K562 (cell line): ENCODE results near the gene HDAC7. TPM values are rescaled to one million over a fixed set of nuclear protein-coding genes. Genes with fewer than 3 reads are reported as not detected.

Experiments used
- ATAC-seq: fragments of 200-7000 bp; cut with Tn5 transposase; 3 replicates; pipeline ENCODE4 v1.9.1; 2020; ENCODE audit warnings: moderate library complexity
- BruUV-seq: library from RNA; stranded (reverse); fragments of 400-500 nt; replicated peaks from 2 replicates; lab custom pipeline; 2021; lab: Mats Ljungman, UMichigan
- CTCF ChIA-PET: fragments of 300-600 bp; formaldehyde crosslinking; extraction: SDS; loops from one replicate; lab custom pipeline; 2021; ENCODE audit warnings: low intra/inter-chr PET ratio; lab: Yijun Ruan, JAX
- POLR2A ChIA-PET: fragments of 300-600, 350-650 bp; sonication (Branson Sonifier 250); formaldehyde crosslinking; extraction: SDS; loops from one replicate; lab custom pipeline; 2021; ENCODE audit warnings: antibody characterized with exemption, inconsistent platforms; lab: Yijun Ruan, JAX
- DNase-seq, 4 experiments: peaks; one replicate each; pipeline versions ENCODE4 v3.0.0 to v3.0.0-alpha.2; 2011 to 2018; ENCODE audit warnings: low spot score in 3 of 4, mixed read lengths in 3 of 4; ENCODE audit errors: extremely low read depth in 1 of 4
- FAIRE-seq: peaks from 2 replicates; lab custom pipeline; 2011; peaks lifted over from hg19 to GRCh38; lab: Jason Lieb, UNC
- H2AFZ ChIP-seq: 2 replicates; pipeline ENCODE4 v1.6.0; 2011; ENCODE audit warnings: low read depth, low read length, control low read depth, inconsistent platforms
- H3K27ac ChIP-seq: fragments of 200-600 bp; 3 replicates; pipeline ENCODE4 v1.8.0; 2011; ENCODE audit warnings: low read depth, mild to moderate bottlenecking, control low read depth, inconsistent platforms, low read length, moderate library complexity, mixed read lengths; ENCODE audit errors: extremely low read depth
- H3K27me3 ChIP-seq, 2 experiments: fragments of 300-600 bp in 1 of 2; 2 replicates in 1 of 2; 3 replicates in 1 of 2; pipeline versions ENCODE4 v1.6.0 to v1.8.0; 2011; ENCODE audit warnings: inconsistent platforms in 2 of 2, low read length in 2 of 2, mild to moderate bottlenecking in 1 of 2, mixed read lengths in 1 of 2, moderate library complexity in 1 of 2; ENCODE audit not compliant: control insufficient read depth in 2 of 2, insufficient read depth in 2 of 2
- H3K36me3 ChIP-seq: fragments of 300-600 bp; 3 replicates; pipeline ENCODE4 v1.8.0; 2011; ENCODE audit warnings: mild to moderate bottlenecking, low read length, inconsistent platforms; ENCODE audit not compliant: control insufficient read depth, insufficient read depth
- H3K4me1 ChIP-seq, 2 experiments: fragments of 200-600 bp in 1 of 2; replicated peaks in 1 of 2; 2 replicates in 1 of 2; 3 replicates in 1 of 2; pipeline versions ENCODE4 v1.5.1 to v1.8.0; 2011; ENCODE audit warnings: inconsistent platforms in 2 of 2, low read length in 2 of 2, mild to moderate bottlenecking in 1 of 2, mixed read lengths in 1 of 2, moderate library complexity in 1 of 2; ENCODE audit not compliant: control insufficient read depth in 2 of 2, insufficient read depth in 2 of 2
- H3K4me2 ChIP-seq: 2 replicates; pipeline ENCODE4 v1.6.1; 2011; ENCODE audit warnings: low read length, control low read depth, inconsistent platforms, mixed read lengths; ENCODE audit not compliant: insufficient read depth
- H3K4me3 ChIP-seq: fragments of 200-600 bp; sonication (generic), shearing (Covaris generic); 2 replicates; pipeline ENCODE4 v1.5.1; 2016; ENCODE audit warnings: control low read depth, inconsistent platforms
- H3K79me2 ChIP-seq: fragments of 200-600 bp; 3 replicates; pipeline ENCODE4 v1.8.0; 2011; ENCODE audit warnings: low read length, inconsistent platforms; ENCODE audit not compliant: control insufficient read depth, insufficient read depth
- H3K9ac ChIP-seq, 2 experiments: 2 replicates each; pipeline versions ENCODE4 v1.6.0 to v1.6.1; 2011; ENCODE audit warnings: low read depth in 2 of 2, low read length in 2 of 2, control low read depth in 1 of 2, inconsistent platforms in 1 of 2, mild to moderate bottlenecking in 1 of 2, mixed read lengths in 1 of 2; ENCODE audit not compliant: insufficient read depth in 1 of 2
- H3K9me1 ChIP-seq: one replicate; pipeline ENCODE4 v1.6.0; 2011; ENCODE audit warnings: inconsistent platforms, mild to moderate bottlenecking, low read length, moderate library complexity; ENCODE audit not compliant: control insufficient read depth, insufficient read depth
- H3K9me3 ChIP-seq: replicated peaks from 2 replicates; pipeline ENCODE4 v1.5.1; 2011; ENCODE audit warnings: low read depth, low read length, inconsistent platforms; ENCODE audit not compliant: control insufficient read depth, insufficient read depth
- H4K20me1 ChIP-seq: replicated peaks from 2 replicates; pipeline ENCODE4 v1.6.1; 2011; ENCODE audit warnings: low read length, inconsistent platforms, mixed read lengths; ENCODE audit not compliant: control insufficient read depth, insufficient read depth
- DACH1 ChIP-seq: fragments of 450-650 bp; IDR thresholded peaks from 2 replicates; pipeline ENCODE4 v1.6.1; 2018; ENCODE audit not compliant: partially characterized antibody
- DDX20 ChIP-seq: fragments of 450-650 bp; IDR thresholded peaks from 2 replicates; pipeline ENCODE4 v1.6.1; 2016; ENCODE audit warnings: missing genetic modification characterization, low read depth, mild to moderate bottlenecking, missing compliant biosample characterization, moderate library complexity
- HCFC1 ChIP-seq: IDR thresholded peaks from 2 replicates; pipeline ENCODE4 v1.6.1; 2012; ENCODE audit warnings: low read depth, low read length, improper control_type of control experiment
- KDM5B ChIP-seq: fragments of 200-600 bp; sonication (generic); IDR thresholded peaks from 2 replicates; pipeline ENCODE4 v1.6.1; 2012; ENCODE audit warnings: low read depth, mild to moderate bottlenecking, moderate library complexity, low read length, control low read depth, inconsistent platforms; ENCODE audit not compliant: insufficient replicate concordance
- NEUROD1 ChIP-seq: fragments of 150-350 bp; IDR thresholded peaks from 2 replicates; pipeline ENCODE4 v1.6.1; 2014; ENCODE audit warnings: borderline replicate concordance, low read length, low read depth; ENCODE audit not compliant: partially characterized antibody
- POLR2G ChIP-seq: fragments of 200-400 bp; formaldehyde crosslinking; IDR thresholded peaks from 2 replicates; pipeline ENCODE4 v1.6.1; 2017; ENCODE audit warnings: low read depth, mild to moderate bottlenecking, antibody characterized with exemption, low read length, moderate library complexity
- ZNF165 ChIP-seq: fragments of 250-450 bp; sonication (Bioruptor Pico); IDR thresholded peaks from 2 replicates; pipeline ENCODE4 v1.4.0; 2020; ENCODE audit warnings: borderline replicate concordance
- WGBS: fragments of 100-300 bp; shearing (Covaris generic); methylation state at CpG from one replicate; pipeline ENCODE4 v1.1.6; 2016; ENCODE audit warnings: low coverage, mixed read lengths; ENCODE audit not compliant: insufficient coverage; ENCODE audit errors: missing lambda C conversion rate; 5-methylcytosine and 5-hydroxymethylcytosine counted together
- in situ Hi-C: fragments of 300-500 bp; cut with MboI; formaldehyde crosslinking; loops from 4 replicates; pipeline ENCODE4 v1.15.0; 2018; ENCODE audit warnings: inconsistent platforms, mixed read lengths
- intact Hi-C: fragments of 100-400 bp; cut with micrococcal nuclease; formaldehyde crosslinking; loops from 2 replicates; pipeline ENCODE4 v1.14.2; 2022
- polyA plus RNA-seq, 8 experiments: library from polyadenylated mRNA; depleted of rRNA in 4 of 8; stranded (reverse) in 5 of 8; unstranded in 3 of 8; fragments of >200 nt; fragmentation: Nextera tagmentation in 2 of 8; fragmentation: Illumina TruSeq in 1 of 8; extraction: Ambion mirVana in 2 of 8; extraction: Trizol in 1 of 8; gene quantifications; 2 replicates each; pipeline versions ENCODE4 v1.2.1 to v1.2.3, GENCODE V29; 2011 to 2014; ENCODE audit warnings: inconsistent platforms in 1 of 8, missing spikeins in 1 of 8
- total RNA-seq, 7 experiments: library from RNA; depleted of rRNA in 6 of 7; stranded (reverse); fragments of >200 nt in 6 of 7; fragmentation: Illumina TruSeq in 2 of 7; extraction: Trizol in 2 of 7; gene quantifications; 2 replicates each; pipeline versions ENCODE4 v1.2.1 to v1.2.3, GENCODE V29; 2011 to 2021; ENCODE audit warnings: low replicate concordance in 1 of 7
- TF ChIP-seq, protein P1 (sequence below): fragments of 250-450 bp; sonication (Bioruptor Pico); IDR thresholded peaks from 2 replicates; pipeline ENCODE4 v1.5.0; 2020; ENCODE audit warnings: mild to moderate bottlenecking, borderline replicate concordance

Gene HDAC7
- total and polyA plus RNA-seq, 9 of the 15 experiments (the other 6 are each of a cell fraction or from before 2014, with no cell fraction given): 2.5 to 129 (median 31.1) TPM

DNA sequence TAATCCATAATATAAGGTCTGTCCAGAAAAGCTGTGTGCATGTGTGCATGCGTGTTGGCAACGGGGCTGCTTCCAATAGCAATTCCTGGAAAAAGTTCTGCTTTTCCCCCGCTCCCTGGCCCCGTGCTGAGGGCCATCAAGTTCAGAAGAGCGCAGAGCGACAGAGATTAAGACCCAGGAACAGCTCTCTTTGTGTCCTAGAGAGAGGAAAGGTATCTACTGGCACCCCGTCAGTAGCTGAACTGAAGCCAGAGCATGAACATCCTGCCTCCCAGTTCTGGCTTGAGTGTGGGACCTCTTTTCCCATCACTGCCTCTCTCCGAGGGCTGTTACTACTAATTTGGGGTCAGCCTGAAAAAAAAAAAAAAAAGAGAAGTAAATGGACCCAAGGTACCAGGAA is 15.5 kb downstream of the HDAC7 start:
- no peak for FAIRE-seq

DNA sequence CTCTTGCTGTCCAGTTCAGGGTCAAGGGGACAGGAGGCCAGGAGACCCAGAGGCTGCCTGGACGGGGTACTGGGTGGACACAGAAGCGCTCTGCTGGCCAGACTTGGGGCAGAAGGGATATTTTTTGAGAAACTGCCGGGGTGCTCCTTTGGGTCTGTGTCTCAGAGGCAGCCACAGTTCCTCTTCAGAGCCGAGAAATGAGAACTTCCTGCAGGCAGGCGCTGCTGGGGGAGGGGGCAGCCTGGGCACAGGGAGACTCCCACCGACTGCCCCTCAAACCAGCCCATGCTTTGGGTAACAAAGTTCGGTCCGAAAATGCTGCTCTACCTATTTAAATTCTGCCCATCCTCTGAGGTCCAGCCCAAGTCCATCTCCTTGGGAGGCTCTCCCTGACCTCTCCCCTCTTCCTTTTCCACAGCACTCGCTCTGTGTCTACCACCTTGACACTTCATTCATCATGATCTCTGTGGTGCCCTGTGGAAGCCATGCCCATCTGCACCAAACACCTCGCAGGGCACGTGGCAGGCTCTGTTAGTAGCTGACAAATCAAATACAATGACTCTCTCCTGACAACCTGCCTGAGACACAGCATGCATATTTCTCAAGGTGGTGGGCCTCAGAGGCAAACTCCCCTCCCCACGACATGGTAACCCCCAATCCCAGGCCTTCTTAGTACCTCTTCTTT is 16.4 kb downstream of the HDAC7 start:
- H3K27me3 ChIP-seq: no peaks in the 10 kb centered on the region
- H3K79me2 ChIP-seq: peaks cover 94% of the 10 kb centered on the region
- no peak overlapping the region for H3K4me3 ChIP-seq
- peak overlapping the region in 1 of 2 experiments; percentile 74; a peak in 2 of 4 replicates for H3K9ac ChIP-seq
- H4K20me1 ChIP-seq: peaks cover 9% of the 10 kb centered on the region; the same call in 1 of the 2 replicates
- peaks cover 5% of the 10 kb centered on the region for H3K9me1 ChIP-seq
- ChIA-PET POLR2A (no interaction called here), CTCF (no interaction called here)
- no peak for DNase-seq
- intact Hi-C loops (no loop called here), in situ Hi-C loops (no loop called here)
- no peak overlapping the region for H3K4me2 ChIP-seq
- no peak for ATAC-seq
- no peak overlapping the region for H2AFZ ChIP-seq
- FAIRE-seq: peak; percentile 15
- 71% methylated on average over 10 of the region's 12 CpGs for WGBS
- H3K9me3 ChIP-seq: no peaks in the 10 kb centered on the region
- H3K4me1 ChIP-seq: peaks cover 15 to 54% of the 10 kb centered on the region in 2 experiments
- H3K27ac ChIP-seq: no peak overlapping the region
- TF ChIP-seq, protein P1, sequence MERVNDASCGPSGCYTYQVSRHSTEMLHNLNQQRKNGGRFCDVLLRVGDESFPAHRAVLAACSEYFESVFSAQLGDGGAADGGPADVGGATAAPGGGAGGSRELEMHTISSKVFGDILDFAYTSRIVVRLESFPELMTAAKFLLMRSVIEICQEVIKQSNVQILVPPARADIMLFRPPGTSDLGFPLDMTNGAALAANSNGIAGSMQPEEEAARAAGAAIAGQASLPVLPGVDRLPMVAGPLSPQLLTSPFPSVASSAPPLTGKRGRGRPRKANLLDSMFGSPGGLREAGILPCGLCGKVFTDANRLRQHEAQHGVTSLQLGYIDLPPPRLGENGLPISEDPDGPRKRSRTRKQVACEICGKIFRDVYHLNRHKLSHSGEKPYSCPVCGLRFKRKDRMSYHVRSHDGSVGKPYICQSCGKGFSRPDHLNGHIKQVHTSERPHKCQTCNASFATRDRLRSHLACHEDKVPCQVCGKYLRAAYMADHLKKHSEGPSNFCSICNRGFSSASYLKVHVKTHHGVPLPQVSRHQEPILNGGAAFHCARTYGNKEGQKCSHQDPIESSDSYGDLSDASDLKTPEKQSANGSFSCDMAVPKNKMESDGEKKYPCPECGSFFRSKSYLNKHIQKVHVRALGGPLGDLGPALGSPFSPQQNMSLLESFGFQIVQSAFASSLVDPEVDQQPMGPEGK: no peak
- TF ChIP-seq POLR2G: 0 out of 2 replicates have a peak, but pooled peaks have one; percentile 11
- H3K36me3 ChIP-seq: peaks cover 82% of the 10 kb centered on the region; the same call in 2 of the 3 replicates
- BruUV-seq: no TSS peak

More for the DNA sequence above, 15.5 kb downstream of the HDAC7 start:
- POLR2A ChIA-PET: interaction anchor here (0.5 to 2.5 kb wide), 4 partner anchors 11 to 383 kb away, joined by 3 to 8 read pairs (median 3); partner anchors contain the start of gene HDAC7
- intact Hi-C loops: no loop called here
- in situ Hi-C loops: no loop called here
- TF ChIP-seq KDM5B: no peak
- no peak for TF ChIP-seq DDX20
- no peak for TF ChIP-seq HCFC1
- no peak for TF ChIP-seq ZNF165 (CRISPR knock-in tag)
- no peak for TF ChIP-seq DACH1
- no peak for TF ChIP-seq NEUROD1
- Histone ChIP-seq H3K36me3 (peaks cover 76% of the 10 kb centered on the region; the same call in 2 of the 3 replicates), H4K20me1 (peaks cover 15% of the 10 kb centered on the region; the same call in 1 of the 2 replicates), H2AFZ (no peak overlapping the region), H3K27me3 (no peaks in the 10 kb centered on the region), H3K9me1 (peaks cover 11% of the 10 kb centered on the region), H3K79me2 (peaks cover 99% of the 10 kb centered on the region), H3K9ac (no peak overlapping the region; a peak in 1 of 4 replicates), H3K4me1 (peaks cover 23 to 57% of the 10 kb centered on the region in 2 experiments), H3K9me3 (no peaks in the 10 kb centered on the region), H3K4me3 (no peak overlapping the region), H3K27ac (no peak overlapping the region), H3K4me2 (no peak overlapping the region)
- CTCF ChIA-PET: no interaction called here
- ATAC-seq (no peak), DNase-seq (no peak)
- no TSS peak for BruUV-seq
- WGBS: 76% methylated on average over 8 of the region's 8 CpGs
